ENCODE data around the gene ASXL1.

The ASXL1 gene

GRCh38 chr20:32325706-32326503 lies 32.2 kb upstream of the ASXL1 start:
- H3K9ac ChIP-seq, result no peak overlapping the region
- H3K79me2 ChIP-seq, result no peaks in the 10 kb centered on the region
- H3K27ac ChIP-seq, result no peak overlapping the region
- H3K9me3 ChIP-seq (ENCODE audit: control insufficient read depth, low read length), result no peaks in the 10 kb centered on the region
- H3K4me3 ChIP-seq (ENCODE audit: low read depth, low read length), result no peak overlapping the region
- no peaks in the 10 kb centered on the region for H3K36me3 ChIP-seq (ENCODE audit: control insufficient read depth, insufficient read depth, low read length)
- H2AFZ ChIP-seq, result no peak overlapping the region
- TF ChIP-seq, protein P1, sequence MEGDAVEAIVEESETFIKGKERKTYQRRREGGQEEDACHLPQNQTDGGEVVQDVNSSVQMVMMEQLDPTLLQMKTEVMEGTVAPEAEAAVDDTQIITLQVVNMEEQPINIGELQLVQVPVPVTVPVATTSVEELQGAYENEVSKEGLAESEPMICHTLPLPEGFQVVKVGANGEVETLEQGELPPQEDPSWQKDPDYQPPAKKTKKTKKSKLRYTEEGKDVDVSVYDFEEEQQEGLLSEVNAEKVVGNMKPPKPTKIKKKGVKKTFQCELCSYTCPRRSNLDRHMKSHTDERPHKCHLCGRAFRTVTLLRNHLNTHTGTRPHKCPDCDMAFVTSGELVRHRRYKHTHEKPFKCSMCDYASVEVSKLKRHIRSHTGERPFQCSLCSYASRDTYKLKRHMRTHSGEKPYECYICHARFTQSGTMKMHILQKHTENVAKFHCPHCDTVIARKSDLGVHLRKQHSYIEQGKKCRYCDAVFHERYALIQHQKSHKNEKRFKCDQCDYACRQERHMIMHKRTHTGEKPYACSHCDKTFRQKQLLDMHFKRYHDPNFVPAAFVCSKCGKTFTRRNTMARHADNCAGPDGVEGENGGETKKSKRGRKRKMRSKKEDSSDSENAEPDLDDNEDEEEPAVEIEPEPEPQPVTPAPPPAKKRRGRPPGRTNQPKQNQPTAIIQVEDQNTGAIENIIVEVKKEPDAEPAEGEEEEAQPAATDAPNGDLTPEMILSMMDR (IDR thresholded peaks at IDR 0.05), result no peak
- no peak overlapping the region for H3K4me2 ChIP-seq (ENCODE audit: low read length)
- no peaks in the 10 kb centered on the region for H3K27me3 ChIP-seq (ENCODE audit: control insufficient read depth, insufficient read depth, low read length)
- no peaks in the 10 kb centered on the region for H3K4me1 ChIP-seq

DNA sequence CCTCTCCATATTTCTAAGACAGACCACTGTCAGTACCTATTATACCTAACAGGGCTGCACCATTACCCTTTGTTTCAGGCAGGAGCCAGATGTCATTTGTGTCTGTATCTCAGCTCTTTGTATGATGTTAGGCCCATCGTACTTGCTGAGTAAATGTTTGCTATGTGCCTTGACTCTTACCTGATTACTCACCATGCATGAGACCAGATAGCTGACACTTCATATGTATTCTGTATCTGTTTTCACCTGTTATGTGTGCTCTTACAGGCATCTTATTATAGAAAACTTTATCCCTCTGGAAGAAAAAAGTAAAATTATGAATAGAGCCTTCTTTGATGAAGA lies 31.7 kb upstream of the ASXL1 start:
- H3K4me3 ChIP-seq (ENCODE audit: low read depth, low read length), result no peak overlapping the region
- no peaks in the 10 kb centered on the region for H3K4me1 ChIP-seq
- H2AFZ ChIP-seq, result no peak overlapping the region
- no peaks in the 10 kb centered on the region for H3K79me2 ChIP-seq
- no peak overlapping the region for H3K9ac ChIP-seq
- no peaks in the 10 kb centered on the region for H3K36me3 ChIP-seq (ENCODE audit: control insufficient read depth, insufficient read depth, low read length)
- H3K27ac ChIP-seq, result no peak overlapping the region
- TF ChIP-seq, protein P1 (IDR thresholded peaks at IDR 0.05), result no peak
- H3K9me3 ChIP-seq (ENCODE audit: control insufficient read depth, low read length), result no peaks in the 10 kb centered on the region
- H3K27me3 ChIP-seq (ENCODE audit: control insufficient read depth, insufficient read depth, low read length), result no peaks in the 10 kb centered on the region
- H3K4me2 ChIP-seq (ENCODE audit: low read length), result no peak overlapping the region

DNA sequence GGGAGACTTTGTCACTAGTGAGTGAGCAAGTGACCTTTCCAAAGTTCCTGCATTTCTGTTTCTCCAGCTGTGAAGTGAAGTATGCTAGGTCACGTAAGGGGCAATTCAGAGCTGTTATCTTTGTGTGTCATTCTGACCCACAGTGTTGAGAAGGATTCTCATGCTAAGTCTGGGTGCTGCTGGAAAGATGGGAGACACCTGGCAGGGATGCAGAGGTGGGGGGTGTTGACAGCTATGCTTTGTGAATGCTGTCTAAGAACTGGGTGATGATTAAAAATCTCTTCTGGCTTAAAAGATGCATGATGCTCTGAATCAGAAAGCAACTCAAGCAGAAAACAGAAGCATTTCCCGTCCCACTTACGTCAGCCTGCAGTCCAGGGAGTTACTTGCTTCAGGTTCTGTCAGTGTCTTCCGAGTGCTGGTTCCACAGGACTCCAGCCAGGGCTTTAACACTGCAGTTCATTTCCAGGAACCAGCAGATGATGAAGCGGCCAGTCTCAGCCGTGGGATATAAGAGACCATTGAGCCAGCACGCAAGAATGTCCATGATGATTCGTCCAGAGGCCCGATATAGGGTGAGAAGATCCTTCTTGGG lies 30.9 kb upstream of the ASXL1 start:
- no peaks in the 10 kb centered on the region for H3K9me3 ChIP-seq (ENCODE audit: control insufficient read depth, low read length)
- no peak overlapping the region for H2AFZ ChIP-seq
- no peak overlapping the region for H3K4me2 ChIP-seq (ENCODE audit: low read length)
- H3K4me3 ChIP-seq (ENCODE audit: low read depth, low read length), result no peak overlapping the region
- TF ChIP-seq, protein P1 (IDR thresholded peaks at IDR 0.05), result no peak
- H3K27me3 ChIP-seq (ENCODE audit: control insufficient read depth, insufficient read depth, low read length), result no peaks in the 10 kb centered on the region
- H3K36me3 ChIP-seq (ENCODE audit: control insufficient read depth, insufficient read depth, low read length), result no peaks in the 10 kb centered on the region
- no peak overlapping the region for H3K9ac ChIP-seq
- H3K79me2 ChIP-seq, result no peaks in the 10 kb centered on the region
- no peaks in the 10 kb centered on the region for H3K4me1 ChIP-seq
- H3K27ac ChIP-seq, result no peak overlapping the region

- Histone ChIP-seq H3K4me3 (ENCODE audit: low read depth, low read length) (no peak overlapping the region), H3K79me2 (no peaks in the 10 kb centered on the region), H3K27ac (no peak overlapping the region), H3K9ac (no peak overlapping the region), H3K9me3 (ENCODE audit: control insufficient read depth, low read length) (no peaks in the 10 kb centered on the region), H3K4me2 (ENCODE audit: low read length) (no peak overlapping the region), H3K27me3 (ENCODE audit: control insufficient read depth, insufficient read depth, low read length) (no peaks in the 10 kb centered on the region), H2AFZ (no peak overlapping the region), H3K36me3 (ENCODE audit: control insufficient read depth, insufficient read depth, low read length) (no peaks in the 10 kb centered on the region), H3K4me1 (no peaks in the 10 kb centered on the region)
- TF ChIP-seq, protein P1 (IDR thresholded peaks at IDR 0.05), result no peak
These were observed 28.1 kb upstream of the ASXL1 start for GRCh38 chr20:32329817-32330554.

All from parathyroid adenoma (tissue), 2 donors.